Measurements from ENCODE around the gene PIM2.

PIM2 gene

GRCh38 chrX:48910926-48911411, 7.9 kb downstream of the PIM2 start:
- POLR2A ChIA-PET (ENCODE audit: low non-redundant PET) = no interaction called here
- H3K27ac ChIP-seq = peak overlapping the region; percentile 87
- TF ChIP-seq, protein P1, sequence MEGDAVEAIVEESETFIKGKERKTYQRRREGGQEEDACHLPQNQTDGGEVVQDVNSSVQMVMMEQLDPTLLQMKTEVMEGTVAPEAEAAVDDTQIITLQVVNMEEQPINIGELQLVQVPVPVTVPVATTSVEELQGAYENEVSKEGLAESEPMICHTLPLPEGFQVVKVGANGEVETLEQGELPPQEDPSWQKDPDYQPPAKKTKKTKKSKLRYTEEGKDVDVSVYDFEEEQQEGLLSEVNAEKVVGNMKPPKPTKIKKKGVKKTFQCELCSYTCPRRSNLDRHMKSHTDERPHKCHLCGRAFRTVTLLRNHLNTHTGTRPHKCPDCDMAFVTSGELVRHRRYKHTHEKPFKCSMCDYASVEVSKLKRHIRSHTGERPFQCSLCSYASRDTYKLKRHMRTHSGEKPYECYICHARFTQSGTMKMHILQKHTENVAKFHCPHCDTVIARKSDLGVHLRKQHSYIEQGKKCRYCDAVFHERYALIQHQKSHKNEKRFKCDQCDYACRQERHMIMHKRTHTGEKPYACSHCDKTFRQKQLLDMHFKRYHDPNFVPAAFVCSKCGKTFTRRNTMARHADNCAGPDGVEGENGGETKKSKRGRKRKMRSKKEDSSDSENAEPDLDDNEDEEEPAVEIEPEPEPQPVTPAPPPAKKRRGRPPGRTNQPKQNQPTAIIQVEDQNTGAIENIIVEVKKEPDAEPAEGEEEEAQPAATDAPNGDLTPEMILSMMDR (conservative IDR thresholded peaks at IDR 0.05; ENCODE audit: low read depth) = no peak
- DNase-seq (ENCODE audit: low spot score) = no peak
- CTCF ChIA-PET = no interaction called here

- POLR2A ChIA-PET (ENCODE audit: low non-redundant PET) = no interaction called here
- no peak for DNase-seq (ENCODE audit: low spot score)
- CTCF ChIA-PET = no interaction called here
- H3K27ac ChIP-seq = no peak overlapping the region
- TF ChIP-seq, protein P1 (conservative IDR thresholded peaks at IDR 0.05; ENCODE audit: low read depth) = no peak
Observed at GRCh38 chrX:48909703-48910294, 9.0 kb downstream of the PIM2 start.

GRCh38 chrX:48908600-48908999, 10.2 kb downstream of the PIM2 start:
- TF ChIP-seq, protein P1 (conservative IDR thresholded peaks at IDR 0.05; ENCODE audit: low read depth) = no peak
- H3K27ac ChIP-seq = no peak overlapping the region
- no peak for DNase-seq (ENCODE audit: low spot score)
- ChIA-PET CTCF (no interaction called here), POLR2A (ENCODE audit: low non-redundant PET) (no interaction called here)

DNA sequence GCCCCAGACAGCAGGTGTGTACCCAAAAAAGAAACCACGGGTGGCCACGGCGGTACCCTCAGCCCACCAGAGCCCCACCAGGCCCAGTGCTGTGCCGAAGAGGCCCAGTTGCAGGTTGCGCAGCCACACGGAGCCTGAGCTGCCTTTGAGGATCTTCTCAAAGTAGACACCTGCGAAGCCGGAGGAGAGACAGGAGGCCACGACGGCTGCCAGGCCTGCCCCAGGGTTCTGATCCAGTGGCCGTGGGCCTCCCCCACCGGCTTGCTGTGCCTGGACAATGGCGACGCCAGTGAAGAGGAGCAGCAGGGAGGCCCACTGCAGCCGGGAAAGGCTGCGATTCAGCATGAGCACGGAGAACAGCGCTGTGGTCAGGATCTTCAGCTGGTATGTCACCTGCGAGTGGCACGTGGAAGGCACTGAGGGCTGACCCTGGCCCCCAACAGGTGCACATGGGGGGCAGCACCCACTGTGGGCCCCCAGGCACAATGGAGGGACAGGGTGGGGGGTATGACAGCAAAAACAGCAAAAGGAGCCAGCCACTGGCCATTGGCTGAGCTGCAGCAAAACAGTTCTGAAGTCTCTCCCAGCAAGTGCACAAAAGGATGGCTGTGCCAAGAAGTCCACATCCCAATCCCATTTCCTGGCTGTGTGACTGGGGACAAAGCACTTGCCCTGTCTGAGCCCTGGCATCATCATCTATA, 13.6 kb downstream of the PIM2 start:
- CTCF ChIA-PET = no interaction called here
- no peak for DNase-seq (ENCODE audit: low spot score)
- TF ChIP-seq, protein P1 (conservative IDR thresholded peaks at IDR 0.05; ENCODE audit: low read depth) = no peak
- POLR2A ChIA-PET (ENCODE audit: low non-redundant PET) = interaction anchor here (0.5 kb wide), 1 partner anchor 159 kb away, joined by 4 read pairs; no protein-coding TSS in a partner anchor
- no peak overlapping the region for H3K27ac ChIP-seq

DNA sequence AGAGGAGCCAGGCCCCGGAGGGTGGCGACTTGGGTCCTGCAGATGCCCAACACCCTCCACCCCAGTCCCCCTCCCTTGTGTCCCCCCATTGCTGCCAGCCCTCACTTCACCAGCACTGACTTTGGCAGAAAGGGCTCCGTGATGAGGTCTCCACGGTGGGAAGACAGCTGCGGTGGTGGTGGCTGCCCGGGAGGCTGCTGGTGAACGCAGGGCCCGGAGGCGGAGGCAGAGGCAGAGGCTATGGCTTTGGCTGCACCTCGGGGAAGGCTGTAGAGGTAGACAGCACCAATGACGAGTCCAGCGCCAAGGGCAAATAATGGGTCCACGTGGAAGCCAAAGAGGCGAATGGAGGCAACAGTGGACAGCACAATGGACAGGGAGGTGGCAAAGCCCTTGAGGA, 14.2 kb downstream of the PIM2 start:
- no peak for DNase-seq (ENCODE audit: low spot score)
- no peak overlapping the region for H3K27ac ChIP-seq
- CTCF ChIA-PET = no interaction called here
- POLR2A ChIA-PET (ENCODE audit: low non-redundant PET) = no interaction called here
- TF ChIP-seq, protein P1 (conservative IDR thresholded peaks at IDR 0.05; ENCODE audit: low read depth) = no peak

DNA sequence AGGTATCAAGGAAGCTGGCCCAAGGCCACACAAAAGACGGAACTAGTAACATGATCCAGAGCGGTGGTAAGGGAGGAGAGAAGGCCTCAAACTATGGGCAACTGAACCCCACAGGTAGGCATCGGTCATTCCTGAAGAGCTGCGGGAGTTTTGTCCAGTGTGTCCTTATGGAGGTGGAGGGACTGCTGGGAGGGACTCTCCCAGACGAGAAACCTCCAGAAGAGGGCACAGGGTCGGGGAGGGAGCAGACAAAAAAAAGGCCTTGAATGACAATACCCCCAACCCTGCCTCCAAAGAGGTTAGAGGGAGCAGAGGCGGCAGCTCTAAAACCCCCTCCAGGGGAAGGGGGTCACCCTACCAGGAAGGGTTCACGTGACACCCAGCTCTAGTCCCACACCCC, 14.6 kb downstream of the PIM2 start:
- DNase-seq (ENCODE audit: low spot score) = no peak
- TF ChIP-seq, protein P1 (conservative IDR thresholded peaks at IDR 0.05; ENCODE audit: low read depth) = no peak
- H3K27ac ChIP-seq = no peak overlapping the region
- CTCF ChIA-PET = no interaction called here
- POLR2A ChIA-PET (ENCODE audit: low non-redundant PET) = no interaction called here

All from RWPE1 (cell line).